HG03575 (cell line): Measurements from ENCODE around the gene CFAP69.
"Not testable (repeated sequence)": the region's sequence is repeated elsewhere in the genome, so short reads cannot be mapped to it uniquely, and the experiment has no call there.

Experiments
- ATAC-seq: cut with Tn5 transposase; IDR thresholded peaks from one replicate; pipeline ENCODE4 v1.9.1; 2021; ENCODE audit not compliant: unreplicated experiment, insufficient number of reproducible peaks, low FRiP score; ENCODE audit errors: extremely low read depth

CFAP69 gene

GRCh38 chr7:90230834-90231233, 14.1 kb upstream of the CFAP69 start:
- ATAC-seq, result no peak

GRCh38 chr7:90231304-90231703, 13.7 kb upstream of the CFAP69 start:
- no peak for ATAC-seq

- no peak for ATAC-seq
These were observed 12.5 kb upstream of the CFAP69 start for GRCh38 chr7:90232430-90232829.

- ATAC-seq, result no peak
These were observed 11.4 kb upstream of the CFAP69 start for GRCh38 chr7:90233569-90233968.

GRCh38 chr7:90236721-90237289, 8.2 kb upstream of the CFAP69 start:
- no peak for ATAC-seq

GRCh38 chr7:90238022-90238421, 7.0 kb upstream of the CFAP69 start:
- ATAC-seq, result no peak

GRCh38 chr7:90238583-90238982, 6.4 kb upstream of the CFAP69 start:
- ATAC-seq, result no peak

- ATAC-seq, result no peak
These were observed 5.9 kb upstream of the CFAP69 start for GRCh38 chr7:90239050-90239449.

GRCh38 chr7:90239625-90240228, 5.2 kb upstream of the CFAP69 start:
- no peak for ATAC-seq

GRCh38 chr7:90242369-90243168, 2.4 kb upstream of the CFAP69 start:
- peak; percentile 38 for ATAC-seq

- ATAC-seq, result no peak
These were observed 1.4 kb upstream of the CFAP69 start for GRCh38 chr7:90243556-90243955.

GRCh38 chr7:90244565-90244908, 437 bp upstream of the CFAP69 start:
- no peak for ATAC-seq

GRCh38 chr7:90246171-90246570, 1.2 kb downstream of the CFAP69 start:
- no peak for ATAC-seq

- ATAC-seq, result no peak
These were observed 3.7 kb downstream of the CFAP69 start for GRCh38 chr7:90248706-90249105.

- ATAC-seq, result no peak
These were observed 5.8 kb downstream of the CFAP69 start for GRCh38 chr7:90250601-90251303.

- ATAC-seq, result no peak
These were observed 6.3 kb downstream of the CFAP69 start for GRCh38 chr7:90251304-90251635.

- ATAC-seq, result not testable (repeated sequence)
These were observed 11.0 kb downstream of the CFAP69 start for GRCh38 chr7:90256011-90256410.

GRCh38 chr7:90256778-90257177, 11.8 kb downstream of the CFAP69 start:
- no peak for ATAC-seq

- ATAC-seq, result no peak
These were observed 16.5 kb downstream of the CFAP69 start for GRCh38 chr7:90261441-90261840.

- ATAC-seq, result peak; percentile 89
These were observed 17.5 kb downstream of the CFAP69 start for GRCh38 chr7:90262438-90262837.
